ENCODE measurements around the gene POU5F2.
A peak's percentile ranks its signal among the peaks of the same experiment; 100 is the strongest.

The POU5F2 gene, protein sequence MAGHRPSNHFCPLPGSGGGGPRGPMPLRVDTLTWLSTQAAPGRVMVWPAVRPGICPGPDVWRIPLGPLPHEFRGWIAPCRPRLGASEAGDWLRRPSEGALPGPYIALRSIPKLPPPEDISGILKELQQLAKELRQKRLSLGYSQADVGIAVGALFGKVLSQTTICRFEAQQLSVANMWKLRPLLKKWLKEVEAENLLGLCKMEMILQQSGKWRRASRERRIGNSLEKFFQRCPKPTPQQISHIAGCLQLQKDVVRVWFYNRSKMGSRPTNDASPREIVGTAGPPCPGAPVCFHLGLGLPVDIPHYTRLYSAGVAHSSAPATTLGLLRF

DNA sequence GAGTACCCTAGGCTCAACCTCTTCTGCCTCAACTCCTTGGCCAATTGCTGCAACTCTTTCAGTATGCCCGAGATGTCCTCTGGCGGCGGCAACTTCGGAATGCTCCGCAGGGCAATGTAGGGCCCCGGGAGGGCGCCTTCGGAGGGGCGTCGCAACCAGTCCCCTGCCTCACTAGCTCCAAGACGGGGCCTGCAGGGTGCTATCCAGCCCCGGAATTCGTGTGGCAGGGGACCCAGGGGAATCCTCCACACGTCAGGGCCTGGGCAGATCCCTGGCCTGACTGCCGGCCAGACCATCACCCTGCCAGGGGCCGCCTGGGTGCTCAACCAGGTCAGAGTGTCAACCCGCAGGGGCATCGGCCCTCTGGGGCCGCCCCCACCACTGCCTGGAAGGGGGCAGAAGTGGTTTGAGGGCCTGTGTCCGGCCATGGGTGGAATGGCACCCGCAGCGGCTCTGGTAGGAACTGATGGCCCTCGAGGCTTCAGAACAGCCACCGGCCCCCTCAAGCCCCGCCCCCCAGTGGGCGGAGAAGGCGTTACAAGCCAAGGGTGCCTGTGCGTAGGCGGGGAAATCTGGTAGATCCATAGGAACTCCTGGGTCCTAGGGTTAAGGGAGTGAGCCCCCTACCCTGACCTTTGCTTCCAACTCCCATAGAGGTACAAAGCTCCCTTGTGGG is at the start of gene POU5F2:
Gene POU5F2, minus strand, starts transcription at position 465 of the 676 bp plus-strand sequence. Its CDS starts 37 bp downstream, at position 428.
- no peak for DNase-seq (ENCODE audit: low read depth)

DNA sequence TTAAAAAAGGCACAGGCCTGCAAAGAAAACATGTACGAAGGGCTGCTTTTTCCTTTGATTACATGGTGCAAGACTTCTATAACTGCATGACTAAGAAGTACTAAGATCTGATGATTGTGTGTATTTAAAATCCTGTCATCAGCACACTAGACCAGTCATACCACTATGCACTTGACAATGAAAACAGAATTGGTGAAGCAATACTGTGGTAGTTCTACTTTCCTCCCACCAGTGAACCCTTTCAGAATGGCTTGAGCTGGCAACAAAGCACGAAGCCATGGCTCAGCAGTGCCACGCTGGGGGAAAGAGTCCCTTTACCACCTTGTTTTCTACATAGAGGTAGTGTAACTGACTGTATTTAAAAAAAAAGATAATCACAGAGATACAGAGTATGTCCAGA is 49.0 kb upstream of the POU5F2 start:
- DNase-seq (ENCODE audit: low read depth), result peak; percentile 55

DNA sequence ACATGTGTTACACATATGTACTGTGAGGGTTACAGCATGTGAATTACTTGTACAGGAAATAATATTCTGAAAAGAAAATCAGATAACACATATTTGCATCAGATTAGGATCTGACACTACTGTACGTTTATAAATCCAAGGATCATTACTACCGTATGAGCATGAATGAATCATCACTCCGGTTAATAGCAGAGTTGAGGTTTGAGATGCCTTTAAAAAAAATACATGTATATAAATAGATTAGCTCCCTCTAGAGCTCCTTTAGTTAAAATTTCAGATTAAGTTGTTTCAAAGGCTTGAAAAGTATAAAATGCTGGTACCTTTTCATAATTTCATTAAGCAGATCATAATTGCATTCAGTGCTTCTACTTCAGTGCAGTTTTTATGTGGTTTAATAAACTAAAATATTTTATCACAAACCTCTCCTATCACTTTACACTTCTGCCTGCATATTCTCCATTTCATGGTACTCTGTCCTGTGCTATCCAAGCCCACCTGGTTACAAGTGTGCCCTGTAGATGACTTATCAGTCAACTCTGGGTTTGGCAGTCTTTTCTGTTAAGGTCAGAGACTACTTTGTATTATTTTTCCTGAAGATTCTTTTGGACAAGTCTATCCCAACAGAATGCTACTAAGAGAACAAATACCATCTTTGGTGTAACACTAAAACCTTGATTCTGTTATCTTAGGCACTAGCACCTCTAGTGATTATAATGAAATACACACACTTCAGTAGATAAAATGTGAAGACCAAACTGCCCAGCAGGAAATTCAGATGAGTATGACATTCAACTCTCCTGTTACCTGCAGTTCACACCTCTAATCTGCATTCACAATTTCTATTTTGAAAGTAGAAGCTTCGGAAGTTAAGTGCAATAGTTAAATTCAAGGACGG is 48.0 kb upstream of the POU5F2 start:
- DNase-seq (ENCODE audit: low read depth), result peak; percentile 91

DNA sequence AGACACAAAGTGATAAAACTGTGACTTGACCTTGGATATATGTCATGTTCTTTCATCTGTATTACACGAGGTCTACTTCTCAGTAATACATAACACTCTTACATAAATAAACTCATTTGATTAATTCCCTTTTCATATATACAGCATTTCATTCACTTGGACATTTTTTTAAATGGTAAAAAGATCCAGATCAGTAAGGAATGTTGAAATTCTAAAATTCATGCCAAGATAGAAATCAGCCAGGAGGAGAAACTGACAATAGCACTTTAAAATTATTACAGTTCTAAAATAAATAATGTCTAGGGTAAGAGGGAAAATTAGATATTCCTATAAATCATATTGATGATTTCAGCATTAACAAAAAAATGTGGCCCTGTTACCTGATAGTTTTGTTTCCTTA is 46.2 kb upstream of the POU5F2 start:
- no peak for DNase-seq (ENCODE audit: low read depth)

DNA sequence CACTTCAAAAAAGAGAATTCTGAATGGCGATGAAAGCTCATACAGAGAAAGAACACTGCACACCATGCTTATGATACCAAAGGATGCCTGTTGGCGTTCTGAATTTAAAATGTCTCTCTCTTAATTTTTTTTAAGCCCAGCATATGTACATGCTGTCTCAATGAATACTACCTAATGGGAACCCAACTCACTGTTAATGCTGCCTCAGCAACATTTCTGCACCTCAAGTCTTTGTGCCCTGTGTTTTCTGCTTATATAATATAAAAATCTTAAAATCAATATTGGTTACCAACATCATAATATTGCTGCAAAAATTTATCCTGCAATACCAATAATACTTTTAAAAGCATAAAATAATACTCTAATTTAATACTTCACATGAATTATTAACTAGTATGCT is 44.1 kb upstream of the POU5F2 start:
- no peak for DNase-seq (ENCODE audit: low read depth)

DNA sequence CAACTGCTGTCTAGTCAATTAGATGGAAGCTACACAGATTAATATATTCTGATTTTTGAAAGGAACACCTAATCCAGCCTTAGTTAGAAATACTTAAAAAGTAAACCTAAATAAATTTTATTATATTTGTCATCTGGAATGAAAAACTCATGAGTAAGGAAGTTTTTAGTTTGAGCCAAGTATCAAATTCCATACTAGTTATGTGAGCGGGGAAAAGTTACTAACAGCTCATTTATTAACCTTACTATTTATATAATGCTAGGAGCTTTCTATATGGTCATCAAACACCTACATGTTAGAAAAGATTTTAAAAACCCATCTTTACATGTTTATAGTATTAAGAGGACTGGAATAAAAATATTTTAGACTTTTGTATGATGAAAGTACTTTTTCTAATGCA is 41.6 kb upstream of the POU5F2 start:
- DNase-seq (ENCODE audit: low read depth), result peak; percentile 4

DNA sequence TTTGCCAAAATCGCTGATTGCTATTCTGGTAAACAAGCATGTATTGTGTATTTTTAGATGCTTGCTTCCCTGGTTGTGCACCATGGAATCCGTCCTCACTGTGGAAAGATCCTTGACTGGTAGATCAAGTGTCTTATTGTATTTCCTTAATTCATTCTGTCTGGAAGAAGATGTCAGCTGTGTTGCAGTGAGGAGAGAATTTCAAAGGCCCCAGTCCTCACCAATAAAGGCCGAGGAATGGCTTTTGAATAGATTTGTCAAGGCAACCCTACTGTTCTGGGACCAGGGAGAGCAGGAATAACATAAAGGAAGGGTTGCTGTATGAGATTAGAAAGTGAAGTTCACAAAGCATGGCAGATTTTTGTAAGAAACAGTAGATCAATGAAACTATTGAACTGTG is 36.2 kb upstream of the POU5F2 start:
- no peak for DNase-seq (ENCODE audit: low read depth)

DNA sequence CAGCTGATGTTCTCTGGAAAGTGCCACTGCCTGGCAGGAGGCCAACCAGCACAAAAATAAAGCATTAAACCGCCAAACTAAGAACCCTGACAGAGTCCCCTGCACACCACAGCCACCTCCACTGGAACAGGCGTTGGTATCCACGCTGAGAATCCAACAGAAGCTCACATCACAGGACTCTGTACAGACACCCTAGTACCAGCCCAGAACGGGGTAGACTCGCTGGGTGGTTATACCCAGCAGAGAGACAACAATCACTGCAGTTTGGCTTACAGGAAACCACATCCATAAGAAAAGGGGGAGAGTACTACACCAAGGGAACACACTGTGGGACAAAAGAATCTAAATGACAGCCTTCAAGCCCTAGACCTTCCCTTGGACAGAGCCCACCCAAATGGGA is 15.0 kb upstream of the POU5F2 start:
- no peak for DNase-seq (ENCODE audit: low read depth)

DNA sequence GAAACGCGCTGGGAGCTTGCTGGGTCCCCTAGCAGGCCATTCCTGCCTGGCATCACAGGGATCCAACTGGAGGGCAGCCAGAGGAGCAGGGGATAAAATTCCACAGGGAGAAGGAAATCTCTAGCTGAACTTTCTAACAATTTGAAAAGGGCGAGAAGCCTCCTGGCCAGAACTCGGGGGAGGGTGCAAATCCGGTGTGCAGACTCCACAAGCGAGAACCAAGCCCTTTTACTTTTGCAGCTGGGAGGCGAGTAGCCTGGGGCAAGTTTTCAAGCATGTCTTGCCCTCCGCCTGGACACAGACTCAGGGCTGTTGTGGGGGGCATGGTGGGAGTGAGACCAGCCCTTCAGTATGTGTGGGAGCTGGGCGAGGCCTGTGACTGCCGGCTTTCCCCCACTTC is 14.3 kb upstream of the POU5F2 start:
- no peak for DNase-seq (ENCODE audit: low read depth)

DNA sequence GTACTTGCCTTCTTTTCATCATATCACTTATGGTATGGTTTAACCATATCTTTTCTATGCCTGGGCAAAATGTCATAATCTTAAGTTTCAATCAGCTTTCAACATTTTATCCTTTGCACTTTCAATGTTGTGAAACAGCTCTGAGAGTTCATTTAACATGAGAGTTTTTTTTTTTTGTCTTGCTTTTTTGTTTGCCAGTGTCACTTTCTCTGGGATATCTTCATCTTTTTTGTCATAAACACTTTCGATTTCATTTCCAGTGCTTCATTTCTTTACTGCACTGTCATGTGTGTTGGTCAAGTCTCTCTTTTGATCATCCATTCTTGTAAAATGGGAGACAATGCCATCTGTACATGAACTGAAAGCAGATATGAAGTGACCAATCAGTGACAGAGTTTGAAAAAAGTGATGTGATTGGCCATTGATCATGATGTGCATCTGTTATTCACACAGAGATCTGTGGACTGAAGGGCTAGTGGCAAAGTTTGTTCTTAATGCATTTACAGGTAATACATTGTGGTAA is 7.5 kb upstream of the POU5F2 start:
- DNase-seq (ENCODE audit: low read depth), result no peak

DNA sequence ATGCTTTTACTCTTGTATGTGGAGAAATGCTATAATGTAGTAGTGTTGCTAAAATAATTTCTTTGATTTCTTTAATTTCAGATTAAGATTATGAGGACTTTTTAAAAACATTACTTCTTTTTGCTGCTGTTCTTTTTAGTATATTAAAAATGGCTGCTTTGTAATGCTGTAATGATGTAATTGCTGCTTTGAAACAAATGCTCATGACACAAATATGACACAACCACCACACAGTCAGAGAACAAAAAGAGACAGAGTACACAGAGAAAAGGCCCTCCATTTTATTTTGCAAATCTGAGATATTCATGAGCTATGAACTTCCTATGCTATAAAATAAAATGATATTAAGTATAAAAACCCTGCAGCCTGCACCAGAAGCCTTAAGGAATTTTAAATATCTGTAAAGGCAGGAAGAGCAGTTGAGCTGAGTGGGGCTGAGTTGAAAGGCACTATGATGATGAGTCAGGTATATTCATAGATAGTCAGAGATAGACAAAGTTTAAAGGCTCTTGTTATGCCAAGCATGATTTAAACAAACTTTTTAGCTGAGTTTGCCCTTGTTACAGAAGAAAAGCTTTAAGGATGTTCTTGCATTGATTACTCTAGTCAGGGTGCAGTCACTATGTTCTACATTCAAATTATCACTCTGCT is 5.1 kb upstream of the POU5F2 start:
- peak; percentile 75 for DNase-seq (ENCODE audit: low read depth)

DNA sequence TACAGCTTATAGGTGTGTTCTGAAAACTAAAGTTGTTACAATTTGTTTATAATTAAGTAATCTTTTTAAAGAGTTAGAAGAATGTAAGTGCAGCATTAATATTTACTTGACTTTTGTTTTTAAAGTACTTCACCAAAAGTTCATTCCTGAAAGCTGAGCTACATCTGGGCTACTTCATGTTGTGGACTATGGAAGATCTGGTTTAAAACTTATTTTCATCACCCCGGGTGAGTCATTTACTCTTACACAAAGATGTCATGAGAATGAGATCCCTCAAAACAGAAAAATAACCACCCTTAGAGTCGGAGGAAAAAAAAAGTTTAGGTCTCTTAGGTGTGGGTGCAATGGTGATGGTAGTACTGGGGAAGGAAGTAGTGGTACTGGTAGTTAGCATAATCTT is 5.1 kb downstream of the POU5F2 start:
- no peak for DNase-seq (ENCODE audit: low read depth)

DNA sequence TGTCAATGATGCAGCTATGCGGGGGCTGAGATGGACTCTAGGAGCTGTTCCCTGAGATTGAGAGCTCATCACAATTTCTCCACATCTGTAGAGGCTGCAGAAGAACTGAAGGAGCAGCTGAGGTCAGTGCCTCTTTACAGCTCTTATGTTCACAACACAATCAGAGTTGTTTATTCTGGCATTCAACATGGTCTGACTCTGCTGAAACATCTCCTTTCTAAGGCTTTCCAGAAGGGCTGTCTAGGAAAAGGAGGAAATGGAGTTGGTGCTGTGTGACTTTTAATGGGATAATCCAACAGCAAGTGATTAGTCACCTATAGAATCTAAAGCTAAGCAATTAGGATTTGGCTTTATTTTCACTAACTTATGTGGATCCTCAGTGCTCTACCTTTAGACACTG is 6.0 kb downstream of the POU5F2 start:
- DNase-seq (ENCODE audit: low read depth), result no peak

DNA sequence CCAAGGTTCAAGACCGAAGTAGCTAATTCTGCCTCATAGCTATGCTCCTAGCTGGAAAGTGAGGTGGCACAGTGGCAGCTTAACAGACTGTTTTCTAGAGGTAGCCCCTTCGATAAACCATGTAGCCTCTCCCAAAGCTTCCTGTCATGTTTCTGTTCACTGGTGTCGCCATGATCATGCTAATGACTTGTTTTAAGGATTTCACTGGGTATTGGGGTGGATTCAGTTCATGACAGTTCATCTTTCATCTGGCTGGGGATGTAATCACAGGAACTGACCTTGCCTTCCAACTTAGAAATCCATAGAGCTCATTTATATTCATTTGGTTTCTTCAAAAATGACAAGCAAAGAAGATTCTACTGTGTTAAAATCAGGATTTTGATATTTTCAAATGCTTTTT is 9.4 kb downstream of the POU5F2 start:
- no peak for DNase-seq (ENCODE audit: low read depth)

DNA sequence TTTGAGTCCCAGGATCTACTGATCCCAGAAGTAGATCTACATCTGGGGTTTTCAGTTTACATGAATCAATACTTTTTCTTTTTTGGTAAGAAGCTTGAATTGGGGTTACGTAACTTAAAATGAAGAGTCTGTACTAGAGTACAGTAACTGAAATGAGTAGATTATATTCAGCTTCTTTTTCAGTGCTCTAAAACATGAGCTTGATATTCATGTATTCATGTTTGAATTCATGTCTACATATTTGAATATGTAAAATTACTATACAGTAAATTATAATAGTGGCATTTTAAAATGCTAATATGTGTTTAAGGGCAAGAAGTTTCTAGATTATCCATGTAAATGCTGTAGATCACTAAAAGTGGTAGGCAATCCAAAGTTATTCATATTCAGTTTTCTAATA is 14.8 kb downstream of the POU5F2 start:
- DNase-seq (ENCODE audit: low read depth), result no peak

DNA sequence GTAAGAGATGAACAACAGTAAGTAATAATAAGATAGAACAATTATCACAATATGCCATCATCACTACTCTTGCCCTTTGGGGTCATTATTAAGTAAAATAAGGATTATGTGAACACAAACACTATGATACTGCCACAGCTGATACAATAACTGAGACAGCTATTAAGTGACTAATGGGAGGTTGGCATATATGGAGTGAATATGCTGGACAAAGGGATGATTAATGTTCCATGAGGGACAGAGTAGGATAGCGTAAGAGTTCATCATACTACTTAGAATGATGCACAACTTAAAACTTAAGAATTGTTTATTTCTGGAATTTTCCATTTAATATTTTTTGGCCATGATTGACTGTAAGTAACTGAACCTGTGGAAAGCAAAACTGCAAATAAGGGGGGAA is 16.6 kb downstream of the POU5F2 start:
- DNase-seq (ENCODE audit: low read depth), result peak; percentile 24

DNA sequence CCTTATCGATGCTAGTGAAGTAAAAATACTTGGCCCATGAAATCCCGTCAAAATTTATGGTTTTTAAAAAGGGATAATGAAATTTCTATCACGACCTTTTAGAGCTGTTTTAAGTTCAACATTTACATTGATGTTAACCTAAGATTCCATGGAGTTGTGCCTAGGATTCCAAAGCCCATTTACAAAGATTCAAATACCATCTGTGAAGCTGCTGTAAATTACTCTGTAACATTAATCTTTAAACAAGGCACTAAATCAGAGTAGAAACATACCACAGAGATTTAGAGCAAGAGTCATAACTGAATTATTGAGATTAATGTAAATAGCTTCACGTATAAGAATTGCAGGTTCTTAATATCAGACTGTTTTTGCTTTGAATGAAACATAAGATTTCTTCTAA is 17.7 kb downstream of the POU5F2 start:
- no peak for DNase-seq (ENCODE audit: low read depth)

DNA sequence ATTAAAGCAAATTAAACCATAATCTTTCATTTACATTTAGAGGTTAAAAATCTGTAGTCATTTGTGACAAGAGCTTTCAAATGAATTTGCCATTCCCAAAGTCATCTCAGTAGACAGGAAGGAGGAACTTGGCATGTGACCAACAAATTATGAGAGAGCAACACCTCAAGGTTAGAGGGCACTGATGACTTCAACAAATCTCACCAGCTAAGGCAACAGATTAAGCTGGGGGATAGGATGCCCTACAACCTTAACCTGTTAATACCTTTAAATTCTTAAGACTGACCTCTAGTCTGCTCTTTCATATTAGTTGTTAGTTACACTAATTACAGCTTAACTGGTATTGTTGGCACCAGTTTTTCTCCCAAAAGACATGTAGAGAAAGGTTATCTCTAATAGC is 18.4 kb downstream of the POU5F2 start:
- DNase-seq (ENCODE audit: low read depth), result peak; percentile 51

DNA sequence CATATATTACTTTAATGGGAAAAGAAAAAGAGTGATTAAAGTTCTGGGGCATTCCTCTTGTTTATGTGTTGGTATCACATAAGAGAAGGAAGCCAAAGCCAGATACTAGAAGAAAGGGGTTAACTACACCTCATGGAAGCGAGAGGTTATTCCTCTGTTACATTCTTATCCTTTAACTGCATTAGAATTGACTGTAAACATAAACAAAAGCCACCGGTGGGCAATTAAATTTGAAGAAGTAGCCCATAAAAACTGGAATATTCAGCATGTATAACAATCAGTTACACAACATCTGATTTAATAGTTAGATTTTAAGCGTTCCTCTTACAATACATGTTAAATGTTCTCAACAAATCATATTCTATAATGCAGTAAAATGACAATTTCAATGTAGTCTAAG is 18.8 kb downstream of the POU5F2 start:
- DNase-seq (ENCODE audit: low read depth), result no peak

DNA sequence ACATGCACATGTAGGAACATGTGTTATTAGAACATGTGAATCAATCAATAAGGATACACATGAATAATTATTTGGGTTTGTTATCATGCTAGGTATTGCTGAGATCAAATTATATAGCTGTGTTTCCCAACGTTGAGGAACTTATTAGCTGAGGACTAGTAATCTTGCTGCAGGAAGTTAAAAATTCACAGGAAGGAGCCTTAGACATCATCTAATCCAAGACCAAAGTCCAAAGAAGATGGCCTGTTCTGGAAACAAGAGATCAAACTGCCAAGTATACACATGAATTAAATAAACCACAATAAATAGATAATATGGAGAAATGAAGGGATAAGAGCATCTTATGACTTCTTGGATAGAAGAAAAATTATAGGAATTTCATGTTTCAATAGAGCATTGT is 19.9 kb downstream of the POU5F2 start:
- no peak for DNase-seq (ENCODE audit: low read depth)

DNA sequence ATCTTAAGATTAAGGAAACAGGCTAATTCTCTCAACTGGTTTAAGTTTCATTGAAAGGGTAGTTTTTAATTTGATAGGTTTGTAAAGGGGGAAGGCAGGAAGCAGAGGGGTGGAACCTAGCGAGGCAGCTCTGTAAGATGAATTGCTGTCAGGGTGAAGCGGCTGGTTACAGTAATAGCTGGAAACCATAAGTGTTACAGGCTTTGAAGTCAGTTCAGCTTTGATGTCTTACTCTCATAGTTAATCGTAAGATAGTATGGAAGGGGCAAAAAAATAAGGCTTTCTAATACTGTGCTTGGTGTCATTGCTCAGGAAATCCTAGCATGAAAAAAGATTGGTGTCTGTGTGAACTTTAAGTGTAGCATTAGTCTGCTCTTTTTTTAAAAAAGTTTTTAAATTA is 20.3 kb downstream of the POU5F2 start:
- no peak for DNase-seq (ENCODE audit: low read depth)

DNA sequence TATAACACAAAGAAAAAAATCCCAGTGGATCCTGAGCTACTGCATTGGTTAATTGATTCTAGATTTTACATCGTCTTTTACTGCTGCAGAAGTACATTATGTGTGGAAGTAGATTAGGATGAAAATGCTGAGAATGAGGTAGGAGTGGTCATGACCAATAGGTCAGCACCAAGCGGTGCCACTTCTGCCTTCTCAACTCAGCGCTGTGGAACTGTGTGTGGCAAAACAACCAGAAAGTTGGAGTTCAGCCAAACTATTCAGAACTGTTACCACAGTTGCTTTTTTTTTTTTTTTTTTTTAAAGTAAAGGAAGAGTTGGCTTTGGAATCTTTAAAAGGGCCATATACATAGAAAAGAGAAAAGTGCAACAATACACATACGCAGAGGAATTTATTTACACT is 24.2 kb downstream of the POU5F2 start:
- DNase-seq (ENCODE audit: low read depth), result no peak

All from ELR (cell line).